DMS53 treated with DMSO at 0.1 percent for 48 hours (cell line): ENCODE data around the gene MAPK9.

Experiments
- DNase-seq: peaks from one replicate; lab custom pipeline; 2025; ENCODE audit not compliant: unreplicated experiment; lab: John Stamatoyannopoulos, UW

The MAPK9 gene

DNA sequence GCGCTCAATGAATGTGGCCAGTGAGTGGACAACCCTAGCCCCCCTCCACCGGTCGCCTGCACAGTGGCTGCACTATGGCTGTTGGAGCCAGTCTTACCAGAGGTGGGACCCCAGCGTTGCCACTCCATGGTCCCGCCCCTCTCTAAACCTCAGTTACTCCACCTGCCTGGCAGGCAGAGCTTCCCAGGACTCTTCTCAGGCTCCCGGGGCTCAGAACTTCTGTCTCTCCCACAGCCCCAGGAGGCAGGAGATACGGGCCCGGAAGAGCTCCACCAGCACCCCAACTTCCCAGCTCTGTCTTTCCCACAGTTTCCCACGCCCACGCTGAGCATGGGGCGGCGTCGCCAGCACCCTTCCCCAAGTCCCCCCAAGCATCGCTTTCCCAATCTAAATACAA, 83.8 kb downstream of the MAPK9 start:
- no peak for DNase-seq

DNA sequence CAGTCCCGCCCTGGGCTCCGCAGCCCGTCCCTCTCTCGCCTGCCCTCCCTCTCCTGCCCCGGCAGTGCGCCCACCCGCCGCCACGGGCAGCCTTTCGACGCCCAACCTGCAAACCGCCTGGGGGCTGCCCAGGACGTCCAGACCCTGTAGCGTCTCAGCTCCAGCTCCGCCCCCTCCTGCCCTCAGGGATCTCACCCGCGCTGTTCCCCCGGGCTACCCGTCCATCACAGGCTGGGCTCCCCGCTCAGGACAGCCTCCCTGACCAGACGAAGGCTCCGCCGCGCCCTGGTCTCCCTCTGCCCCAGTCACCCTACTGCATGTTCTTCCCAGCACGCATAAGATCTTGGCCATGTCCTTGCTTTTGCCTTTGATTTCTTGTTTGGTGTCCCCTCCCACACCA, 84.3 kb downstream of the MAPK9 start:
- no peak for DNase-seq

DNA sequence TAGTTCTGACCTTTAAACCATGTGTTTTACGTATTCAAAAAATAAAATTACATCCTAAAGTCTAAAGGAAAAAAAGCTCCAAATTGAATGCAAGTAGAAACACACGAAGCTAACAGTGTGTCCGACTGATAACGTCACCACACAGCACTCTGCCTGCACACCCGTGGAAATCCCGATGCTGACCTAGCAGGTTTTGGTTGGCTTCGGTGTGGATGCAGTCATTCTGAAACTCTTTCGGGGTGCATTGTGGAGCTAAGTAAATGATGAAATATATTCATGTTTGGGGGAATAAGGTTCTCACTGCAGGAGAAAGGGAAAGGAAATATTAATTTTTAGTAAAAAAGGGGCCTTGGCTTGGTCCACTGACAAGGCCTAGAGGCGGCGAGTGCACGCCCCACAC, 84.9 kb downstream of the MAPK9 start:
- DNase-seq, result no peak

DNA sequence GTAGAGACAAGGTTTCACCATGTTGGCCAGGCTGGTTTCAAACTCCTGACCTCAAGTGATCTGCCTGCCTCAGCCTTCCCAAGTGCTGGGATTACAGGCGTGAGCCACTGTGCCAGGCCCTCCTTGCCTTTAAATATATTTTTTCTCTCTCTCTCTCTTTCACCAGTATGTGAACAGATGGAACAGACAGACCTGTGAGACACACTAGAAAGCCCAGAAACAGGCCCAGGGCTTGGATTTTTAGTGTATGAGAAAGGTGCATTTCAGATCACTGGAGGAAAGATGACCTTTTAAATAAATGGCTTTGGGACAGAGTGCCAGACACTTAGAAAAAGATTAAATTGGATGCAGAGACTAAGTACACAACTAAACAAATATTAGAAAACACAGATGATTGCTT, 86.0 kb downstream of the MAPK9 start:
- DNase-seq, result no peak

DNA sequence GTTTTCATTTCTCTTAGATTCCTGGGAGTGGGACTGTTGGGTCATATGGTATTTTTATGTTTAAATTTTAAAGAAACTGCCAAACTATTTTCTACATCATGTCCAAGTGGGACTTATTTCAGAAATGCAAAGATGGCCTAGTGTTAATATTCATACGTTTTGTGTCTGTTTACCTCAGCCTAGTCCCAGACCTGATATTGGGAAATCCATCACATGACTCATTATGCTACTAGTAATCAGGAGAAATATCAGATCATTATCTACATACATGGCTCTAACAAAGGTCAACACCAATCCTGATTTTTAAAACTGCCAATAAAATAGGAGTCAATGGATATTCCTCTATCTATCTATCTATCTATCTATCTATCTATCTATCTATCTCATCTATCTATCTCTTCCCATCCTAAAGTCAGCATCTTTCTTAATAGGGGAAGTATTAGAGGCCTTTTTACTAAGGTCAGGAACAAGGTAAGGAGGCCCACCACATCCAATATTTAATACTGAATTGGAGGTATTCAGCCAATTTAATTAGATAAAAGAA, 87.5 kb downstream of the MAPK9 start:
- no peak for DNase-seq

DNA sequence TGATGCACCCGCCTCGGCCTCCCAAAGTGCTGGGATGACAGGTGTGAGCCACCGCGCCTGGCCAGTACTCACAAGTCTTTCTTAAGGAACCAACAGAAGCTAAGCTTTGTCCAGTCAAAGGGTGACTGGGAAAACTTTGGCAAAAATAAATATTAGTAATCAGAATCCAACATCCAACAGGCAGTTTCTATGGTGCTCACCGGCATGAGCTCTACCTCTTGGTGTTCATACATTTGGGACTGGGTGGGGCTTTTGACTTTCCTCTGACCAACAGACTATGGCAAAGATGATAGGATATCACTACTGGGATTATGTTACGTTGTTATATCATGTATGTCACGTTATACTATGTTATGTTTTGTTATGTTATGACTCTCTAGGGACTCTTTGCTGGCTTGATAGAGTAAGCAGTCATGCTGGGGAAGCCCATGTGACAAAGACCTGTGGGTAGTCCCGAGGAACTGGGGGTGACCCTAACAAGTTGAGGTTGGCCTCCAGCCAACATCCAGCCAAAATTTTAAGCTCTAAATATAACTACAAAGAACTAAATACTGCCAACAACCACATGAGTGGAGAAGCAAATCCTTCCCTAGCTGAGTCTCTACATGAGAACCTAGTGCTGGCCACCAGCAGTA, 88.8 kb downstream of the MAPK9 start:
- no peak for DNase-seq

DNA sequence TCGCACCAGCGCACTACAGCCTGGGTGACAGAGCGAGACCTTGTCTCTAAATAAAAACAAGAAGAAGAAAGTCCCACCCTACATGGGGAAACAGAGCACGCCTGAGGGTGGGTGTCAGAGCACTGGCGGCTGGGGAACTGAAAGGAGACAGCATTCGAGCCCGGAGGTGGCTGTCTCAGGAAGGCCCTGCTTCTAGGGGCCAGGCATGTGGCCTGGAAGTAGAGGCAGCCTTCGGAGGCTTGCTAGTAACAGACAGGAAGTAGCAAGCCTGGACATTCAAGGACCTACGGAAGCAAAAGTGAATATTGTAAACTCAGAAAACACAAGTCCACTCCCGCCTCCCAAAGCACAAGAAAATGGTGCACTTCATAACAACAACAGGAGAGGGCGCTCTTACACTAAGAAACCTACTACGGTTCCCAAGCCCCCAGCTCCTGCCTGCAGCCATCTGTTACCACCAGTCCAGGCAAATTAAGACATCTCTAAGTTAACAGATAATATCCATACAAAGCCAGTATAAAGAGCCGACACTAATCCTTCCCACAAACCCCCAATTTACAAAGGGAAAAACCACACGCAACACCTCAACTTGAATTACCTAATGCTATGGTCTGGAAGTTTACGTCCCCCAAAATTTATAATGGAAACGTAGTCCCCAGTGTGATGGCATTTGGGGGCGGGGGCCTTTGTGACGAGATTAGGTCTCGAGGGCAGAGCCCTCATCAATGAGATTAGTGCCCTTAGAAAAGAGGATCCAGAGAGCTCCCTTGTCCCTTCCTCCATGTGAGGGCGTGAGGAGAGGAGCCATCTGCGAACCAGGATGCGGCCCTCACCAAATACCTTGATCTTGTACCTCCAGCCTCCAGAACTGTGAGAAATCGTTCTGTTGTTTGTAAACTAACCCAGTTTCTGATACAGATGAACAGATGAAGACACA, 90.6 kb downstream of the MAPK9 start:
- DNase-seq, result no peak

DNA sequence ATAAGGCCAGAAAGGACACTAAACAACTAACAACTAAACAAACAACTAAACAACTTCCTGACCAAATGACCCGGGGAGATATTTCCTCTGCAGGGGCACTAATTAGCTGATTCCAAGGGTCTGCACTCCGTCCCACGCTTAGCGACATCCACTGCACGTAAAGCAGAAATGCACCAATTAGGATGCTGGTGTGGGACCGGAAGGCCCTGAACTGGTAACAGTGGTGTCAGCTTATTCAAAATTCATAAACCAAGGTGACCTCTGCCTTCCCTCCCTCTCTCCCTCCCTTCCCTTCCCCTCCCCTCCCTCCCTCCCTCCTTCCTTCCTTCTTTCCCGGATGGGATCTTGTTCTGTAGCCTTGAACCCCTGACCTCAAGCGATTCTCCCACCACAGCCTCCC, 92.5 kb downstream of the MAPK9 start:
- no peak for DNase-seq

DNA sequence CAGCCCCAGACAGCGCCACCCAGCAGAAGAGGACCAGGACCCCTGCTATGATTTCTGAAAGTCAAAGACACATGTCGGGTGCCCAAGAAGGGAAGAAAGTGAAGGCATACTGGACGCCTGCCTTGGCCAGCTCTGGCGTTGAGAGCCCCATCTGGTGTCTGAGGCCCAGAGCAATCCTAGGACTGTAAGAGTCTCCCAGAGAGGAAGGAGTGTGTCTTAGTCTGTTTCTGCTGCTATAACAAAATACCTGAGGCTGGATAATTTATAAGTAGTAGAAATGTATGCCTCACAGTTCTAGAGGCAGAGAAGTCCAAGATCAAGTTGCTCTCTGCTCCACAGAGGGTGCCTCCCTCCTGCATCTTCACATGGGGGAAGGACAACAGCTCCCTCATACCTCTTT, 93.7 kb downstream of the MAPK9 start:
- no peak for DNase-seq

DNA sequence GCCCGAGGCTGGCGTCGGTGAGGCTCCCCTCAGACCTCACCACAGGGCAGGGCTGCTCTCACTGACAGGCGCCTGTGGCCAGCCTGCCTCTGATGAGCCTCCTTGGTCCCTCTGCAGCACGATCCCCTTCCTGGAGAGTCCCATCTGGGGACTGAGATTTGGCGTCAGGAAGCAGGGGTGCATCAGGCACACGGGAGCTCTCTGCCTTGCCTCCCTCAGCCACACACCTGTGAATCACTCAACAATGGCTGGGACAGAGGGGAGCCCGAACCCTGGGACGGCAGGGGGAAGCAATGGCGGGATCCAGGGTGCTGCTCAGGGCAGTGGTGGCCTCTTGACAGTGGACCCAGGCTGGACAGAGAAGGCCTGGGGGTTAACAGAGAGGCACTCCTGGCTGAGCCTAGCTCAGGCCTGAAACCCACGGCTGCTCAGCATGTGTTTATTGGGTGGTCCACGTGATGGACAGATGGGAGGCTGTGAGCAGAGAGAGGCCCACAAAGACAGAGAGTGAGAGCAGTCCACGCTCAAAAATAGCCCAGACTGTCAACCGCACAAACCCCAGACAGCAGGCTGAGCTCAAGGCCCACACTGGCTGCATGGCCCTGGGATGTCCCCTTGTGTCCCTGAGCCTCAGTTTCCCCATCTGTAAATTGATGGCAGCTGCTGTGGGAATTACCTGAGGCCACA, 94.7 kb downstream of the MAPK9 start:
- no peak for DNase-seq

DNA sequence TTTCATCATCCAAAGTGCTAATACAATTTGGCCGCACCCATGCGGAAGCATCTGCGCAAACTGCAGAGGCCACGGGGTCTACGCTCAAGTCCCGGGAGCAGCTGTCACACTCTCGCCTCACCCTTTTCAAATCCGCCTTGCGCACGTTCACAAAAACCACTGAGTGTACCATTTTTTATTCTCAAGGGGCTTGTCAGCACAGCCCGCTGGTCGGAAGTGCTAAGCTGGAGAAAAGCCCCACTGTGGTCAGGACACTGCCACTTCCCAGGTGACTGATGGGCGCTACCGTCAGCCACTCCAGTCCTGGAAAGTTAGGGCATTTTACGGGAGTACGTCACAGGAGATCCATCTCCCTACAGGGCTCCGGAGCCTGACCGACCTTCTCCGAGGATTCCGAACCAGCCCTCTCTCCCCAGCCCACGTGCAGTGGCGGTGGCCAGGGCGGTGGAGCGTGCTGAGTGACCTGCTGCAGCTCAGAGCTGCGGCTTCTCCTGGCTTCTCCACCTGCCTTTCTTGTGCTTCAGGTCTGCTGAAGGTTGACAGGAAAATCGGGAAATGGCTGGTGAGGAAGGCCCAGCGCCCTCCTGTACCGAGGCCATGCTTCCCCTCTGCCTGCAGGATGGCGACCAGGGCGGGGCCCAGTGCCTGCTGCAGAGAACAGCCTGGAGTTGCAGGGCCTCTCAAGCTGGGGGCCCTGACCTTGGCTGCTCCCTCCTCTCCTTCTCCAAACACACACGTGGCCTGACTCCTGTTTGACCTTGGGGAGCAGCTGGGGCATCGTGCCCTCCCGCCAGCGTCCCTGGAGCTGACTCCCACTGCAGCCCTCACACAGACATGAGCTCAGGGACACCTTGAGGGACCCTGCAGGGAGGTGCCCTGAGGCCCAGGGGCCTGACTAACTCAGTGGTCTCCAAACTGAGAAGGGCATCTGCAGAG, 97.2 kb downstream of the MAPK9 start:
- no peak for DNase-seq

DNA sequence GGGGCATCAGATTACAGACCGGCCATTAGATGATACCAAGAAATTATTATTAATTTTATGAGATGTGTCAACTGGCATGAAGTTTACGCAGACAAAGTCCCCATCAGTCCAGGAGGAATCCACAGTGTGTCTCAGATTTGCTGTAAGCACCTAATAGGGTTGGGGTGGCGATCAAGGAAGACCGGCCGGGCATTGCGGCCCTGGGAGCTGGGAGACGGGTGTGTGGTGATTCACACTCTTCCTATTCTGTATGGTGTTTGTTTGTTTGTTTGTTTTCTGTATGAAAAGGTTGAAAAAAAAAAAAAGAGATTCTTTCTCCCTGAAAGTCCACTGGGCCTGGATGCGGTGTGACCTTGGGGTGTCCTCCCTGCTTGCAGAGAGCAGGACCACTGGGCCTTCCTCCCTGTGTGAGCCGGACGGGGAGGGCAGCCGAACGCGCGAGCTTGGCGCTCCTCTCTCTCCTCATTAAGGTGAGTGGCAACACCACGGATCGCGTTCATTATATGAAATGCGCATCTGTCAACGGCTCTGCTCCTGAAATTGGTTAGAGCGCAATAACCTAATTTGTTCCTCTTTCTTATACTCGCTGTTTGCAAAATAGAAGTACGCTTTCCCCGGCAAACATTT, 98.0 kb downstream of the MAPK9 start:
- no peak for DNase-seq

DNA sequence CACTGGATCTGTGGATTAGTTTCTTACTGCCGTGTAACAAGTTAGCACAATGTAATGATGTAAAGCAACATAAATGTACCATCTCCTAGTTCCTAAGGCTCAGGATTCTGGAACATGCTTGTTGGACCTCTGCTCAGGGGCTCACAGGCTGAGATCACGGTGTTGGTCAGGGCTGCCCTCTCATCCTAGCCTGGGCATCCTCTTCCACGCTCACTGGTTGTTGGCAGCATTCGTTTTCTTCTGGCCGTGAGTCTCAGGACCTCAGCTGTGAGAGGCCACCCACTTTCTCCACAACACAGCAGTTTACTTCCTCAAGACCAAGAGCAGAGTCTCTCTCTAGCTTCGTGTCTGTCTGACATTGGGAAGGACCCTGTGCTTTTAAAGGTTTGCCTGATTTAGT, 100.2 kb downstream of the MAPK9 start:
- no peak for DNase-seq

DNA sequence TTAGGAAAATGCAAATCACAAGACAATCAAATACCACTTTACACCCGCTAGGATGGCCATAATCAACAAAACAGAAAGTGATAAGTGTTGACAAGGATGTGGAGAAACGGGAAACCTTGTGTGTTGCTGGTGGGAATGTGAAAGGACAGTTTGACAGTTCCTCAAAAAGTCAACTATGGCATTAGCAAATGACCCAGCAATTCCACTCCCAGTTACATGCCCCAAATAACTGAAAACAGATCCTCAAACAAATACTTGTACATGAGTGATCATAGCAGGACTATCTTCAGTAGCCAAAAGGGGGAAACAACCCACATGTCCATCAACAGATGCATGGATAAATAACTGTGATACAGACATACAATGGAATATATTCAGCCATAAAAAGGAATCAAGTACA, 104.1 kb downstream of the MAPK9 start:
- DNase-seq, result no peak
